ENCODE data around the gene KLF15. TPM values are rescaled to one million over a fixed set of nuclear protein-coding genes. Genes with fewer than 3 reads are reported as not detected.

The KLF15 gene
- total and polyA plus RNA-seq, 2 of the 4 experiments (the other 2 are of a cell fraction): 0.18 to 0.24 TPM

DNA sequence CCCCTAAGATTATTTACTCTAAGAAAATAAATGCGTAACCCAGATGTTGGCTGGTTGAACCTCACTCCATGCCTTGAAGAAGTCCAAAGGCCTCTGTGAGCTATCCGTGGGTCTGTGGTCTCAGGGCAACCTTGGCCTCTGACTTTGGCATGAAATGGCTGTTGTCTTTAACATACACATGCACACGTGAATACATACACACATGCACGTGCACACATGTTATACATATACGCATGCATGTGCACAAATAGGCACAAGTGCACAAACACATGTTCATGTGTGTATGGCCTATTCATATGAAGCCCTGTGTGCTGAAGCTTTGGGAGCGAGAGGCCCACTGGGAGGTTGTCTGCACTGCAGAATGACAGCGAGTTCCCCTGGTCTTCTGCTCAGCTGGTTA, 50.8 kb downstream of the KLF15 start:
- H4K8ac ChIP-seq (ENCODE audit: low read depth in 2 of 2, low read length in 2 of 2): peak overlapping the region in 1 of 2 experiments; percentile 0; a peak in 3 of 4 replicates
- H2AK9ac ChIP-seq (replicated peaks; ENCODE audit: low read depth, low read length, poor library complexity): peak overlapping the region; percentile 13
- H3K14ac ChIP-seq (replicated peaks; ENCODE audit: low read depth, low read length): 0 out of 2 replicates have a peak overlapping the region, but pooled peaks have one; percentile 6
- H3K18ac ChIP-seq (ENCODE audit: low read depth, low read length): peak overlapping the region; percentile 24; the same call in 1 of the 2 replicates
- no peak for TF ChIP-seq POLR2A (IDR thresholded peaks at IDR 0.05; ENCODE audit: low read depth, low read length)
- TF ChIP-seq SMC3 (IDR thresholded peaks at IDR 0.05; ENCODE audit: low read depth, low read length): no peak
- no peak for TF ChIP-seq NFE2L2 (IDR thresholded peaks at IDR 0.05; ENCODE audit: low read depth, low read length)
- TF ChIP-seq BHLHE40 (IDR thresholded peaks at IDR 0.05; ENCODE audit: low read depth, low read length): no peak
- TF ChIP-seq CHD1 (IDR thresholded peaks at IDR 0.05; ENCODE audit: low read depth, low read length): no peak
- TF ChIP-seq, protein P1, sequence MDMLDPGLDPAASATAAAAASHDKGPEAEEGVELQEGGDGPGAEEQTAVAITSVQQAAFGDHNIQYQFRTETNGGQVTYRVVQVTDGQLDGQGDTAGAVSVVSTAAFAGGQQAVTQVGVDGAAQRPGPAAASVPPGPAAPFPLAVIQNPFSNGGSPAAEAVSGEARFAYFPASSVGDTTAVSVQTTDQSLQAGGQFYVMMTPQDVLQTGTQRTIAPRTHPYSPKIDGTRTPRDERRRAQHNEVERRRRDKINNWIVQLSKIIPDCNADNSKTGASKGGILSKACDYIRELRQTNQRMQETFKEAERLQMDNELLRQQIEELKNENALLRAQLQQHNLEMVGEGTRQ (IDR thresholded peaks at IDR 0.05; ENCODE audit: low read depth, low read length): no peak
- TF ChIP-seq, protein P2, sequence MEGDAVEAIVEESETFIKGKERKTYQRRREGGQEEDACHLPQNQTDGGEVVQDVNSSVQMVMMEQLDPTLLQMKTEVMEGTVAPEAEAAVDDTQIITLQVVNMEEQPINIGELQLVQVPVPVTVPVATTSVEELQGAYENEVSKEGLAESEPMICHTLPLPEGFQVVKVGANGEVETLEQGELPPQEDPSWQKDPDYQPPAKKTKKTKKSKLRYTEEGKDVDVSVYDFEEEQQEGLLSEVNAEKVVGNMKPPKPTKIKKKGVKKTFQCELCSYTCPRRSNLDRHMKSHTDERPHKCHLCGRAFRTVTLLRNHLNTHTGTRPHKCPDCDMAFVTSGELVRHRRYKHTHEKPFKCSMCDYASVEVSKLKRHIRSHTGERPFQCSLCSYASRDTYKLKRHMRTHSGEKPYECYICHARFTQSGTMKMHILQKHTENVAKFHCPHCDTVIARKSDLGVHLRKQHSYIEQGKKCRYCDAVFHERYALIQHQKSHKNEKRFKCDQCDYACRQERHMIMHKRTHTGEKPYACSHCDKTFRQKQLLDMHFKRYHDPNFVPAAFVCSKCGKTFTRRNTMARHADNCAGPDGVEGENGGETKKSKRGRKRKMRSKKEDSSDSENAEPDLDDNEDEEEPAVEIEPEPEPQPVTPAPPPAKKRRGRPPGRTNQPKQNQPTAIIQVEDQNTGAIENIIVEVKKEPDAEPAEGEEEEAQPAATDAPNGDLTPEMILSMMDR (conservative IDR thresholded peaks at IDR 0.05; ENCODE audit: low read depth, low read length): no peak
- no peak for TF ChIP-seq FOS (IDR thresholded peaks at IDR 0.05; ENCODE audit: low read depth, low read length)
- TF ChIP-seq RFX5 (IDR thresholded peaks at IDR 0.05; ENCODE audit: low read depth, low read length): no peak
- H3K9me3 ChIP-seq (ENCODE audit: control insufficient read depth, insufficient read depth, low read length): peaks cover 4% of the 10 kb centered on the region; the same call in 1 of the 2 replicates
- H2BK120ac ChIP-seq (ENCODE audit: low read depth, low read length): peak overlapping the region; percentile 94
- H3K27ac ChIP-seq (ENCODE audit: insufficient read depth, low read length): no peak overlapping the region
- no peak overlapping the region; the same call in 1 of the 2 replicates for H2AK5ac ChIP-seq (ENCODE audit: low read depth, low read length)
- dilution Hi-C loops (cut with HindIII; ENCODE audit: low sequenced_read_pairs, unreplicated experiment): no loop called here
- H3K9me1 ChIP-seq (ENCODE audit: insufficient read depth, low read length): peaks cover 13% of the 10 kb centered on the region
- no peak overlapping the region for H3K4me3 ChIP-seq (ENCODE audit: insufficient read depth, low read depth, low read length)
- WGBS, 2 experiments (ENCODE audit: extremely low coverage in 2 of 2, insufficient read length in 1 of 2): 56% methylated on average over 3 of the region's 7 CpGs; no CpG with 5 or more reads in 1 of the 2 experiments
- H2AFZ ChIP-seq (replicated peaks; ENCODE audit: low read length, poor library complexity): no peak overlapping the region
- peak overlapping the region; percentile 93; the same call in 1 of the 3 replicates for H2BK15ac ChIP-seq (ENCODE audit: low read depth, low read length)
- ChIA-PET CTCF (no interaction called here), POLR2A (ENCODE audit: unreplicated experiment) (no interaction called here)
- no peak overlapping the region; the same call in 1 of the 2 replicates for H2BK20ac ChIP-seq (ENCODE audit: low read depth, low read length)
- no peaks in the 10 kb centered on the region for H3K36me3 ChIP-seq (ENCODE audit: control insufficient read depth, insufficient read depth, low read length)
- H3K4me2 ChIP-seq (ENCODE audit: low read depth, low read length): no peak overlapping the region
- peak overlapping the region; percentile 18; the same call in 1 of the 2 replicates for H4K5ac ChIP-seq (ENCODE audit: low read depth, low read length)
- H3K79me1 ChIP-seq (ENCODE audit: low read depth in 1 of 2, low read length in 2 of 2): no peaks in the 10 kb centered on the region
- peak overlapping the region; percentile 92; the same call in 1 of the 2 replicates for H4K91ac ChIP-seq (ENCODE audit: insufficient read depth, low read depth, low read length)
- H3K23ac ChIP-seq (ENCODE audit: low read depth, low read length): no peak overlapping the region
- no peaks in the 10 kb centered on the region for H4K20me1 ChIP-seq (ENCODE audit: insufficient read depth, low read length)
- H3K4me1 ChIP-seq (ENCODE audit: control insufficient read depth, insufficient read depth, low read length): peaks cover 14% of the 10 kb centered on the region
- DNase-seq (no peak), ATAC-seq (ENCODE audit: low read depth) (no peak)
- intact Hi-C loops (cut with micrococcal nuclease): no loop called here
- no peak overlapping the region for H3K9ac ChIP-seq (ENCODE audit: low read depth, low read length)
- no peaks in the 10 kb centered on the region for H3K27me3 ChIP-seq (ENCODE audit: control insufficient read depth, insufficient read depth, low read length)
- peak overlapping the region; percentile 14 for H2BK5ac ChIP-seq (ENCODE audit: low read depth, low read length, poor library complexity, severe bottlenecking)
- H3K56ac ChIP-seq (ENCODE audit: extremely low read depth, insufficient read depth, low read length): no peak overlapping the region
- in situ Hi-C loops (cut with MboI; ENCODE audit: low sequenced_read_pairs): no loop called here
- no TSS peak for BruUV-seq (replicated peaks)
- H3K4ac ChIP-seq (ENCODE audit: low read depth, low read length): 0 out of 2 replicates have a peak overlapping the region, but pooled peaks have one; percentile 45
